Measurements from ENCODE around the gene EPB41L5.

The EPB41L5 gene

GRCh38 chr2:120179396-120179795, 166.5 kb downstream of the EPB41L5 start:
- Histone ChIP-seq H3K9me3 (ENCODE audit: control insufficient read depth, low read length) (no peaks in the 10 kb centered on the region), H2AFZ (peak overlapping the region; percentile 4), H3K4me2 (ENCODE audit: low read length) (peak overlapping the region; percentile 34), H3K27me3 (ENCODE audit: control insufficient read depth, insufficient read depth, low read length) (no peaks in the 10 kb centered on the region), H3K4me1 (peaks cover 59% of the 10 kb centered on the region), H3K9ac (no peak overlapping the region), H3K36me3 (ENCODE audit: control insufficient read depth, insufficient read depth, low read length) (no peaks in the 10 kb centered on the region), H3K79me2 (no peaks in the 10 kb centered on the region), H3K27ac (peak overlapping the region; percentile 91), H3K4me3 (ENCODE audit: low read depth, low read length) (no peak overlapping the region)
- no peak for TF ChIP-seq CTCF (IDR thresholded peaks at IDR 0.05)

- Histone ChIP-seq H3K79me2 (peaks cover 2% of the 10 kb centered on the region), H3K9ac (no peak overlapping the region), H3K9me3 (ENCODE audit: control insufficient read depth, low read length) (no peaks in the 10 kb centered on the region), H3K4me3 (ENCODE audit: low read depth, low read length) (no peak overlapping the region), H3K4me1 (peaks cover 57% of the 10 kb centered on the region), H3K4me2 (ENCODE audit: low read length) (peak overlapping the region; percentile 34), H3K36me3 (ENCODE audit: control insufficient read depth, insufficient read depth, low read length) (no peaks in the 10 kb centered on the region), H3K27ac (peak overlapping the region; percentile 91), H2AFZ (peak overlapping the region; percentile 4), H3K27me3 (ENCODE audit: control insufficient read depth, insufficient read depth, low read length) (no peaks in the 10 kb centered on the region)
- no peak for TF ChIP-seq CTCF (IDR thresholded peaks at IDR 0.05)
These were observed 167.2 kb downstream of the EPB41L5 start for GRCh38 chr2:120180066-120180465.

- no peaks in the 10 kb centered on the region for H3K36me3 ChIP-seq (ENCODE audit: control insufficient read depth, insufficient read depth, low read length)
- H3K9me3 ChIP-seq (ENCODE audit: control insufficient read depth, low read length), result no peaks in the 10 kb centered on the region
- no peak overlapping the region for H3K4me2 ChIP-seq (ENCODE audit: low read length)
These were observed 169.2 kb downstream of the EPB41L5 start for GRCh38 chr2:120182019-120182560.

GRCh38 chr2:120189189-120189588, 176.3 kb downstream of the EPB41L5 start:
- Histone ChIP-seq H3K4me3 (ENCODE audit: low read depth, low read length) (no peak overlapping the region), H3K4me2 (ENCODE audit: low read length) (no peak overlapping the region), H3K79me2 (peaks cover 7% of the 10 kb centered on the region), H3K9me3 (ENCODE audit: control insufficient read depth, low read length) (no peaks in the 10 kb centered on the region), H3K27ac (no peak overlapping the region), H3K36me3 (ENCODE audit: control insufficient read depth, insufficient read depth, low read length) (no peaks in the 10 kb centered on the region), H3K9ac (no peak overlapping the region), H2AFZ (no peak overlapping the region), H3K4me1 (no peaks in the 10 kb centered on the region), H3K27me3 (ENCODE audit: control insufficient read depth, insufficient read depth, low read length) (no peaks in the 10 kb centered on the region)
- TF ChIP-seq CTCF (IDR thresholded peaks at IDR 0.05), result no peak

More at GRCh38 chr2:120182019-120182560, 169.2 kb downstream of the EPB41L5 start:
- H3K4me1 ChIP-seq, result peaks cover 53% of the 10 kb centered on the region
- H3K9ac ChIP-seq, result no peak overlapping the region
- H3K79me2 ChIP-seq, result peaks cover 7% of the 10 kb centered on the region
- H3K4me3 ChIP-seq (ENCODE audit: low read depth, low read length), result no peak overlapping the region
- H3K27ac ChIP-seq, result peak overlapping the region; percentile 91
- TF ChIP-seq CTCF (IDR thresholded peaks at IDR 0.05), result no peak
- peak overlapping the region; percentile 65 for H2AFZ ChIP-seq
- H3K27me3 ChIP-seq (ENCODE audit: control insufficient read depth, insufficient read depth, low read length), result no peaks in the 10 kb centered on the region

GRCh38 chr2:120192280-120192679, 179.4 kb downstream of the EPB41L5 start:
- Histone ChIP-seq H3K27ac (no peak overlapping the region), H3K79me2 (no peaks in the 10 kb centered on the region), H3K4me1 (no peaks in the 10 kb centered on the region), H2AFZ (no peak overlapping the region), H3K9ac (no peak overlapping the region), H3K4me2 (ENCODE audit: low read length) (no peak overlapping the region), H3K9me3 (ENCODE audit: control insufficient read depth, low read length) (no peaks in the 10 kb centered on the region), H3K4me3 (ENCODE audit: low read depth, low read length) (no peak overlapping the region), H3K36me3 (ENCODE audit: control insufficient read depth, insufficient read depth, low read length) (no peaks in the 10 kb centered on the region), H3K27me3 (ENCODE audit: control insufficient read depth, insufficient read depth, low read length) (no peaks in the 10 kb centered on the region)
- no peak for TF ChIP-seq CTCF (IDR thresholded peaks at IDR 0.05)
